Breast epithelium (tissue), 4 donors: ENCODE measurements around the gene NKD2. TPM values are rescaled to one million over a fixed set of nuclear protein-coding genes. Genes with fewer than 3 reads are reported as not detected.

ENCODE experiments used
- DNase-seq, 2 donors: peaks; one replicate each; pipeline ENCODE4 v3.0.0-alpha.2; 2019; ENCODE audit warnings: low spot score in 2 of 2
- H3K27ac ChIP-seq, 2 donors: fragments of 200-600 bp; sonication (generic) in 1 of 2; one replicate each; pipeline ENCODE4 v1.5.1; 2016 to 2019; ENCODE audit warnings: mild to moderate bottlenecking in 1 of 2
- H3K27me3 ChIP-seq, 2 donors: fragments of 200-600 bp; sonication (generic) in 1 of 2; one replicate each; pipeline versions ENCODE4 v1.5.1 to v1.6.0; 2017 to 2019; ENCODE audit warnings: control low read depth in 1 of 2, mild to moderate bottlenecking in 1 of 2
- H3K36me3 ChIP-seq: fragments of 200-600 bp; one replicate; pipeline ENCODE4 v1.5.1; 2019
- H3K4me1 ChIP-seq, 2 donors: fragments of 200-600 bp; sonication (generic); one replicate each; pipeline ENCODE4 v1.5.1; 2016 to 2019; ENCODE audit warnings: control low read depth in 1 of 2
- H3K4me3 ChIP-seq, 3 donors: fragments of 200-600 bp; sonication (generic); 1 replicate in 2 of 3; 2 replicates in 1 of 3; pipeline ENCODE4 v1.5.1; 2016 to 2019; ENCODE audit warnings: mild to moderate bottlenecking in 3 of 3, moderate library complexity in 2 of 3
- H3K9me3 ChIP-seq, 2 donors: fragments of 200-600 bp; sonication (generic) in 1 of 2; one replicate each; pipeline ENCODE4 v1.5.1; 2016 to 2019; ENCODE audit warnings: control low read depth in 1 of 2
- CTCF ChIP-seq, 3 donors: fragments of 450-650 bp; IDR thresholded peaks; one replicate each; pipeline ENCODE4 v1.5.1; 2016 to 2017; ENCODE audit warnings: antibody characterized with exemption in 3 of 3, mild to moderate bottlenecking in 3 of 3, moderate library complexity in 3 of 3
- POLR2A ChIP-seq: fragments of 450-650 bp; IDR thresholded peaks from one replicate; pipeline ENCODE4 v1.6.1; 2016; ENCODE audit warnings: antibody characterized with exemption, mild to moderate bottlenecking, moderate library complexity
- POLR2AphosphoS5 ChIP-seq, 3 donors: sonication (generic); formaldehyde crosslinking; IDR thresholded peaks; one replicate each; pipeline ENCODE4 v1.6.1; 2017; ENCODE audit warnings: antibody characterized with exemption in 3 of 3
- intact Hi-C: fragments of 100-400 bp; cut with DNase I; formaldehyde crosslinking; loops from one replicate; pipeline ENCODE4 v1.15.1; 2023; ENCODE audit warnings: low total_unique reads
- total RNA-seq, 3 donors: library from RNA; depleted of rRNA; stranded (reverse); fragments of >200 nt; gene quantifications; one replicate each; pipeline ENCODE4 v1.1.0, GENCODE V29; 2016

NKD2 gene
- total RNA-seq, 3 donors from 2014 or later: 5.9 to 16.7 TPM; not detected in 1

DNA sequence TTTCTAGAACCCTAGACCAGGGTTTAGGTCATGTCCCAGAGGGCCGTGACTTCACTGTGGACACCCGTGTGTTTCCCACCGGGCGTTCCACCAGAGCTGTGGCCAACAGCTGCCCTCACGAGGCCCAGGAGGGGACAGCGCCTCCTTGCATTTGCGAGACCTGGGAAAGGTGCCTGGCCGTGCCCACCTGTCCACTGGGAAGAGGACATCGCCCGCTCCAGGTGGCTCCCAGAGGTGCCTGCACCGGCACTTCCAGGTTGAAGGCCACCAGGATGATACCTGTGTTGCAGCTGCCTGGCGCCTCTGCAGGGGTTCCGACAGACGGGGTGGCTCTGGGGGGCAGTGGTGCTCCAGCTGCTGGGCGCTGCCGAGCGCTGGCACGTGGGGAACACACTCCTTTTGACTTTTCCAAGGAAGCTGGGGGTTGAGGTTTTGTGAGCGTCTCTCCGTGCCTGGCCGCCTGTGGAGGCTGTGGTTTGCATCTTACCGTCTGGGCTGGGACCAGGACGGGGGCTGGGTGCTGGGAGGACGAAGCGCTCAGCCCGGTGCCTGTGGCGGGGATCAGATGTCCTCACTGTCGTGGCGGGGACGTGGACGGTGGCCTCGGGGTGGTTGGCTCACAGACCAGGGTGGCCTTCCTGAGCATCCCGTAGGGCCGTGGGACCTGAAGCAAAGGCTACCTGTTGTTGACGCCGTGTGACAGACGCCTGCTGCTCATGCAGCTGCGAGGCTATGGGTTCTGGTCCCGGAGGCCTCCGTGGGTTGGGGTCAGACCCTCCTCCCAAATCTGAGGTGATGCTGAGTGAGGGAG is 19.2 kb downstream of the NKD2 start:
- H3K36me3 ChIP-seq: no peaks in the 10 kb centered on the region
- no peak overlapping the region for H3K4me3 ChIP-seq
- H3K27me3 ChIP-seq: no peaks in the 10 kb centered on the region
- no peak for DNase-seq
- no peaks in the 10 kb centered on the region for H3K4me1 ChIP-seq
- no peak overlapping the region for H3K27ac ChIP-seq
- H3K9me3 ChIP-seq: no peaks in the 10 kb centered on the region
- TF ChIP-seq POLR2AphosphoS5 (IDR thresholded peaks at IDR 0.05) (no peak), POLR2A (no peak), CTCF (IDR thresholded peaks at IDR 0.05) (no peak)
- intact Hi-C loops: no loop called here

- Histone ChIP-seq H3K4me3 (no peak overlapping the region), H3K36me3 (no peaks in the 10 kb centered on the region), H3K27ac (no peak overlapping the region), H3K4me1 (no peaks in the 10 kb centered on the region), H3K27me3 (no peaks in the 10 kb centered on the region), H3K9me3 (no peaks in the 10 kb centered on the region)
- intact Hi-C loops: no loop called here
- DNase-seq: no peak
- TF ChIP-seq CTCF (IDR thresholded peaks at IDR 0.05): no peak
- TF ChIP-seq POLR2AphosphoS5 (IDR thresholded peaks at IDR 0.05): no peak
- no peak for TF ChIP-seq POLR2A
Measured at GRCh38 chr5:1028481-1029281, 20.1 kb downstream of the NKD2 start.

DNA sequence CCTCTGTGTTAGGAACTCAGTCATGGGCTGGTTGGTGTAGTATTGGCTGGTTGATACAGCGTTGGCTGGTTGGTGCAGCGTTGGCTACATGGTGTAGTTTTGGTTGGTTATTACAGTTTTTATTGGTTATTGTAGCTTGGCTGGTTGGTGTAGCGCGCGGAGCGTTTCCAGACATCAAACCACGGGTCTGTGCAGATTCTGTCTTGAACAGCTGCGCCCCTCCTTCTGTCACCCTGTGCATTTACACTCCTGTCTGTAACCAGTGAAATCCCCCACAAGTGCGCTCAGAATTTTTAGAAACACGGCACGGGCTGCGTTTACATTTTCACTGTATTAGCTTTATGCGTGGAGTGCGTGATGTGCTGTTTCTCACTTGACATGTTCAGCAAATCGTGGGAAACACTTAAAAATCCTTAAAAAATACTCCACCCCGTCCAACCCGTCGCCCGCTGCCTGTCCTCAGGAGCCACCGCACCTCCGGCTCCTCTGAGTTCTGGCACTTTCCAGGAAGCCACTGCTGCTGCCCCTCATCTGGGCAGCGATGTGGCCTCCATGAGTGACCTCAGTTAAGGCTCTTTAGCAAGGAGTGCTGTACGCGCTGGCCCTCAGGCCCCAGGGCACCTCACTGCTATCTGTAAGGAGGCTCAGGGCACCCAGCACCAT is 20.8 kb downstream of the NKD2 start:
- TF ChIP-seq POLR2A: no peak
- TF ChIP-seq CTCF (IDR thresholded peaks at IDR 0.05): no peak
- TF ChIP-seq POLR2AphosphoS5 (IDR thresholded peaks at IDR 0.05): no peak
- H3K36me3 ChIP-seq: no peaks in the 10 kb centered on the region
- no peaks in the 10 kb centered on the region for H3K4me1 ChIP-seq
- H3K4me3 ChIP-seq: no peak overlapping the region
- DNase-seq: no peak
- H3K27ac ChIP-seq: no peak overlapping the region
- H3K27me3 ChIP-seq: no peaks in the 10 kb centered on the region
- intact Hi-C loops: no loop called here
- H3K9me3 ChIP-seq: no peaks in the 10 kb centered on the region

DNA sequence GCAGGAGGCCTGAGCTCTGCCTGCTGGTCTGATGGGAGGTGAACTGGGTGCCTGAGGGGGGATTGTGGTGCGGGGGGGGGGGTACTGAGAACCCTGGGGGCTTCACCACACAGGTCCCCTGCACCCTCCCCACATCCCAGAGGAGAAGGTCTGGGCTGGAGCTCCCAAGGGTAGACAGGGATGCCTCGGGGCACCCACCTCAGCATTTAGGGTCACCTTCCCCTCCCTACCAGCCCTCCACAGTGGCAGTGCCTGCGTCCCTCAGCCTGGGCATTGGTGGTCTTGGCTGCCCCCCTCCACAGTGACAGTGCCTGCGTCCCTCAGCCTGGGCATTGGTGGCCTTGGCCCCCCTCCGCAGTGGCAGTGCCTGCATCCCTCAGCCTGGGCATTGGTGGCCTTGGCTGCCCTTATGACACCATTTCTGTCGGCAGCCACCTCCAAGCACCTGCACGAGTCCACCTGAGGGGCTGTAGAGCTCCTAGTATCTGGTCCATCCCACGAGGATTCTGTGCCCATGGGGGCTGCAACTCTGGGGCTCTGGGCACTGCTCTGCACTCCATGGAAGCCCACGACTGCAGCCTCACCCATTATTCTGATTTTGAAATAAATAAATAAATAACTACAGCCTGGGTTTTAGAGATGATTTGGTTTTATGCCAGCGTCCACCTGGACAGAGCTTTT is 21.5 kb downstream of the NKD2 start:
- Histone ChIP-seq H3K27ac (no peak overlapping the region), H3K4me1 (no peaks in the 10 kb centered on the region), H3K27me3 (no peaks in the 10 kb centered on the region), H3K9me3 (no peaks in the 10 kb centered on the region), H3K4me3 (no peak overlapping the region), H3K36me3 (no peaks in the 10 kb centered on the region)
- TF ChIP-seq POLR2AphosphoS5 (IDR thresholded peaks at IDR 0.05) (no peak), POLR2A (no peak), CTCF (IDR thresholded peaks at IDR 0.05) (no peak)
- no peak for DNase-seq
- intact Hi-C loops: no loop called here
